ENCODE results near the gene HAGHL.
"Not testable (repeated sequence)": the region's sequence is repeated elsewhere in the genome, so short reads cannot be mapped to it uniquely, and the experiment has no call there.

HAGHL gene

GRCh38 chr16:687499-687898 lies 39.4 kb upstream of the HAGHL start:
- no peak for DNase-seq (ENCODE audit: low spot score)

- no peak for DNase-seq (ENCODE audit: low spot score)
Measured at GRCh38 chr16:689175-689897, 37.6 kb upstream of the HAGHL start.

GRCh38 chr16:691242-691641 lies 35.7 kb upstream of the HAGHL start:
- DNase-seq (ENCODE audit: low spot score), result not testable (repeated sequence)

- no peak for DNase-seq (ENCODE audit: low spot score)
Measured at GRCh38 chr16:692356-693108, 34.4 kb upstream of the HAGHL start.

- no peak for DNase-seq (ENCODE audit: low spot score)
Measured at GRCh38 chr16:693364-693763, 33.5 kb upstream of the HAGHL start.

GRCh38 chr16:693766-694165 lies 33.1 kb upstream of the HAGHL start:
- no peak for DNase-seq (ENCODE audit: low spot score)

GRCh38 chr16:694187-694862 lies 32.6 kb upstream of the HAGHL start:
- no peak for DNase-seq (ENCODE audit: low spot score)

- no peak for DNase-seq (ENCODE audit: low spot score)
Measured at GRCh38 chr16:694863-695354, 32.0 kb upstream of the HAGHL start.

- DNase-seq (ENCODE audit: low spot score), result no peak
Measured at GRCh38 chr16:695355-696089, 31.4 kb upstream of the HAGHL start.

GRCh38 chr16:698911-699671 lies 27.8 kb upstream of the HAGHL start:
- DNase-seq (ENCODE audit: low spot score), result no peak

GRCh38 chr16:700684-701584 lies 26.0 kb upstream of the HAGHL start:
- DNase-seq (ENCODE audit: low spot score), result no peak

GRCh38 chr16:702341-702740 lies 24.6 kb upstream of the HAGHL start:
- DNase-seq (ENCODE audit: low spot score), result no peak

GRCh38 chr16:703406-703805 lies 23.5 kb upstream of the HAGHL start:
- no peak for DNase-seq (ENCODE audit: low spot score)

- no peak for DNase-seq (ENCODE audit: low spot score)
Measured at GRCh38 chr16:704047-704446, 22.9 kb upstream of the HAGHL start.

- no peak for DNase-seq (ENCODE audit: low spot score)
Measured at GRCh38 chr16:704552-705380, 22.1 kb upstream of the HAGHL start.

- no peak for DNase-seq (ENCODE audit: low spot score)
Measured at GRCh38 chr16:705431-706188, 21.3 kb upstream of the HAGHL start, which contains the start of gene FBXL16. Gene FBXL16 (minus strand): TSS chr16:705801. CDS start chr16:697405, 8,396 bp downstream.

GRCh38 chr16:706189-707061 lies 20.5 kb upstream of the HAGHL start:
- DNase-seq (ENCODE audit: low spot score), result no peak
